MM.1S (cell line): ENCODE data around the gene CALML5.

Experiments
- CTCF ChIP-seq: fragments of 300-600 bp; sonication (generic); IDR thresholded peaks from 2 replicates; pipeline ENCODE4 v1.5.1; 2016; ENCODE audit warnings: antibody characterized with exemption, low read length, mixed read lengths
- EZH2 ChIP-seq: fragments of 300-600 bp; sonication (generic); optimal IDR thresholded peaks from 2 replicates; pipeline ENCODE3; 2017; ENCODE audit warnings: low read depth, mild to moderate bottlenecking, antibody characterized with exemption, low read length, mixed read lengths
- EZH2phosphoT487 ChIP-seq: fragments of 300-600 bp; sonication (generic); IDR thresholded peaks from 2 replicates; pipeline ENCODE4 v1.6.1; 2018; ENCODE audit warnings: antibody characterized with exemption, low read length

- TF ChIP-seq EZH2phosphoT487, result no peak
- TF ChIP-seq CTCF, result no peak
- no peak for TF ChIP-seq EZH2
These were observed 39.1 kb upstream of the CALML5 start for GRCh38 chr10:5538446-5538845.
